WTC11 (cell line): ENCODE measurements around the gene KSR2. TPM values are rescaled to one million over a fixed set of nuclear protein-coding genes. Genes with fewer than 3 reads are reported as not detected.

Experiments
- ATAC-seq: fragments of 200-7000 bp; cut with Tn5 transposase; 2 replicates; pipeline ENCODE4 v1.10.0; 2021; ENCODE audit warnings: mild to moderate bottlenecking, moderate library complexity
- CTCF ChIA-PET: fragments of 300-600 bp; sonication (Branson Sonifier 250); formaldehyde crosslinking; loops from one replicate; lab custom pipeline; 2021; ENCODE audit warnings: antibody characterized with exemption; lab: Charles Lee
- POLR2A ChIA-PET: fragments of 350-600 bp; sonication (Branson Sonifier 250); formaldehyde crosslinking; loops from one replicate; lab custom pipeline; 2021; ENCODE audit warnings: antibody characterized with exemption; lab: Charles Lee
- DNase-seq: peaks from one replicate; pipeline ENCODE4 v3.0.0; 2021; ENCODE audit warnings: low spot score
- H3K27ac Mint-ChIP-seq: 2 replicates; pipeline ENCODE4 v1.8.0; 2021; ENCODE audit warnings: mixed read lengths
- H3K27me3 Mint-ChIP-seq: 2 replicates; pipeline ENCODE4 v1.8.0; 2021; ENCODE audit warnings: low read depth, mild to moderate bottlenecking, moderate library complexity, mixed read lengths
- H3K36me3 Mint-ChIP-seq: 2 replicates; pipeline ENCODE4 v1.8.0; 2021; ENCODE audit warnings: mixed read lengths
- H3K4me1 Mint-ChIP-seq: 2 replicates; pipeline ENCODE4 v1.8.0; 2022; ENCODE audit warnings: mixed read lengths
- H3K4me3 Mint-ChIP-seq: 2 replicates; pipeline ENCODE4 v1.8.0; 2021; ENCODE audit warnings: mild to moderate bottlenecking, moderate library complexity, mixed read lengths
- H3K9me3 Mint-ChIP-seq: 2 replicates; pipeline ENCODE4 v1.8.0; 2021; ENCODE audit warnings: mixed read lengths
- ATF6 ChIP-seq: sonication (generic); formaldehyde crosslinking; IDR thresholded peaks from 2 replicates; pipeline ENCODE4 v1.8.1; 2023; ENCODE audit warnings: mild to moderate bottlenecking, missing genetic modification reagents
- E2F1 ChIP-seq: sonication (generic); formaldehyde crosslinking; IDR thresholded peaks from 2 replicates; pipeline ENCODE4 v1.8.0; 2022; ENCODE audit warnings: mild to moderate bottlenecking, missing genetic modification reagents
- E2F4 ChIP-seq: sonication (generic); formaldehyde crosslinking; IDR thresholded peaks from 2 replicates; pipeline ENCODE4 v1.8.1; 2022; ENCODE audit warnings: low read depth, mild to moderate bottlenecking, moderate library complexity, missing genetic modification reagents, borderline replicate concordance
- ELF4 ChIP-seq: sonication (generic); formaldehyde crosslinking; IDR thresholded peaks from 2 replicates; pipeline ENCODE4 v1.8.1; 2022; ENCODE audit warnings: low read depth, mild to moderate bottlenecking, moderate library complexity, missing genetic modification reagents
- ESRRA ChIP-seq: sonication (generic); formaldehyde crosslinking; IDR thresholded peaks from 2 replicates; pipeline ENCODE4 v1.8.1; 2022; ENCODE audit warnings: mild to moderate bottlenecking, missing genetic modification reagents, borderline replicate concordance
- ETV6 ChIP-seq: sonication (generic); formaldehyde crosslinking; IDR thresholded peaks from 2 replicates; pipeline ENCODE4 v1.8.1; 2022; ENCODE audit warnings: mild to moderate bottlenecking, missing genetic modification reagents
- FOXP1 ChIP-seq: sonication (generic); formaldehyde crosslinking; IDR thresholded peaks from 2 replicates; pipeline ENCODE4 v1.8.0; 2022; ENCODE audit warnings: missing genetic modification reagents, mild to moderate bottlenecking, moderate library complexity, borderline replicate concordance
- GABPB1 ChIP-seq: sonication (generic); formaldehyde crosslinking; IDR thresholded peaks from 2 replicates; pipeline ENCODE4 v1.8.1; 2023; ENCODE audit warnings: mild to moderate bottlenecking, missing genetic modification reagents
- GRHL2 ChIP-seq: fragments of 250-450 bp; sonication (Bioruptor Pico); IDR thresholded peaks from 2 replicates; pipeline ENCODE4 v1.8.0; 2022; ENCODE audit warnings: mild to moderate bottlenecking, moderate library complexity; ENCODE audit not compliant: insufficient replicate concordance, severe bottlenecking
- HMGA2 ChIP-seq: fragments of 250-450 bp; sonication (Bioruptor Pico); IDR thresholded peaks from 2 replicates; pipeline ENCODE4 v1.4.0; 2021; ENCODE audit warnings: mild to moderate bottlenecking, moderate library complexity
- MLX ChIP-seq: sonication (generic); formaldehyde crosslinking; IDR thresholded peaks from 2 replicates; pipeline ENCODE4 v1.8.1; 2023; ENCODE audit warnings: mild to moderate bottlenecking, missing genetic modification reagents, moderate library complexity
- PRDM15 ChIP-seq: sonication (generic); formaldehyde crosslinking; IDR thresholded peaks from 2 replicates; pipeline ENCODE4 v1.8.0; 2022; ENCODE audit warnings: missing genetic modification reagents
- PREB ChIP-seq: sonication (generic); formaldehyde crosslinking; IDR thresholded peaks from 2 replicates; pipeline ENCODE4 v1.8.1; 2022; ENCODE audit warnings: mild to moderate bottlenecking, missing genetic modification reagents, moderate library complexity, borderline replicate concordance
- PRRX2 ChIP-seq: fragments of 250-450 bp; sonication (Bioruptor Pico); IDR thresholded peaks from 2 replicates; pipeline ENCODE4 v1.8.0; 2021; ENCODE audit warnings: mild to moderate bottlenecking
- SOX15 ChIP-seq: fragments of 250-450 bp; sonication (Bioruptor Pico); IDR thresholded peaks from 2 replicates; pipeline ENCODE4 v1.9.0; 2021; ENCODE audit warnings: mild to moderate bottlenecking
- ZNF219 ChIP-seq: sonication (generic); formaldehyde crosslinking; IDR thresholded peaks from 2 replicates; pipeline ENCODE4 v1.8.0; 2023; ENCODE audit warnings: missing genetic modification reagents, mild to moderate bottlenecking, borderline replicate concordance
- ZNF317 ChIP-seq: sonication (generic); formaldehyde crosslinking; IDR thresholded peaks from 2 replicates; pipeline ENCODE4 v1.8.1; 2023; ENCODE audit warnings: low read depth, mild to moderate bottlenecking, moderate library complexity, missing genetic modification reagents, borderline replicate concordance
- ZNF423 ChIP-seq: fragments of 250-450 bp; sonication (Bioruptor Pico); IDR thresholded peaks from 2 replicates; pipeline ENCODE4 v2.1.2; 2022; ENCODE audit warnings: mild to moderate bottlenecking, moderate library complexity
- ZNF512 ChIP-seq: sonication (generic); formaldehyde crosslinking; IDR thresholded peaks from 2 replicates; pipeline ENCODE4 v1.8.1; 2022; ENCODE audit warnings: missing genetic modification reagents, borderline replicate concordance
- total RNA-seq: library from RNA; stranded (reverse); gene quantifications from 3 replicates; pipeline ENCODE4 v1.2.3, GENCODE V29; 2021

The KSR2 gene
- total RNA-seq, 1 experiment from 2014 or later = 2.4 TPM

- DNase-seq (no peak), ATAC-seq (no peak)
- Mint-ChIP-seq H3K36me3 (no peaks in the 10 kb centered on the region), H3K4me3 (no peak overlapping the region), H3K27ac (no peak overlapping the region), H3K9me3 (no peaks in the 10 kb centered on the region), H3K27me3 (no peaks in the 10 kb centered on the region), H3K4me1 (no peaks in the 10 kb centered on the region)
- TF ChIP-seq E2F1 (CRISPR knock-in tag) = no peak
- TF ChIP-seq ATF6 = no peak
- no peak for TF ChIP-seq ELF4 (CRISPR knock-in tag)
- no peak for TF ChIP-seq PREB (CRISPR knock-in tag)
- TF ChIP-seq MLX (CRISPR knock-in tag) = no peak
- no peak for TF ChIP-seq E2F4 (CRISPR knock-in tag)
- no peak for TF ChIP-seq ZNF423 (CRISPR knock-in tag)
- no peak for TF ChIP-seq GABPB1 (CRISPR knock-in tag)
- TF ChIP-seq ZNF317 = no peak
- TF ChIP-seq ETV6 (CRISPR knock-in tag) = no peak
- TF ChIP-seq ZNF219 (CRISPR knock-in tag) = no peak
- no peak for TF ChIP-seq GRHL2 (CRISPR knock-in tag)
- TF ChIP-seq FOXP1 = no peak
- TF ChIP-seq PRDM15 (CRISPR knock-in tag) = no peak
- TF ChIP-seq ZNF512 = no peak
- TF ChIP-seq ESRRA (CRISPR knock-in tag) = no peak
- no peak for TF ChIP-seq HMGA2 (CRISPR knock-in tag)
- no peak for TF ChIP-seq SOX15 (CRISPR knock-in tag)
- TF ChIP-seq PRRX2 (CRISPR knock-in tag) = no peak
- ChIA-PET POLR2A (no interaction called here), CTCF (interaction anchor here (0.8 to 1.8 kb wide), 7 partner anchors 16 to 167 kb away, joined by 3 to 13 read pairs (median 5); partner anchors contain the start of gene RFC5)
Observed at GRCh38 chr12:117890644-117891043, 78.1 kb downstream of the KSR2 start.
